ENCODE results near the gene TBC1D1. TPM values are rescaled to one million over a fixed set of nuclear protein-coding genes. Genes with fewer than 3 reads are reported as not detected.

The TBC1D1 gene
- total and polyA plus RNA-seq, 2 experiments from 2014 or later, result 53.9 to 151 TPM

DNA sequence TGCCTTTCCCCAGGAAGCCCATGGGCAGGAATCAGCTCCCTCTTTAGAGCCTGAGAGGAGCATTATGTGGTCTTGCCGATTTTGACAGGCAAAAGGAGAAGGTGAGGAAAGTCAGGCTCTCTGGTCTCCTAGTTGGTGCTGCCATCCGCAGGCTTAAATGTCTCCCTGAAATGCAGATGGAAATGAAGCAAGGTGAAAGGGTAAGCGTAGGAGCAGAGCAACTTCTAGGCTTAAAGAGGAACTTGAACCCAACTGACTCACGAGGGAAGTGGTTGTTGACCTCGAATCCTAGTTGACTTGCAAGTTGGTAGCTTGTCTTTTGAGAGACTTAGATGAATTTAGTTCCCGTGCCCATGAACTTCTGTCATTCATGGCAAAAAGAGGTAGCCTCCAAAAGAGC is 275.2 kb downstream of the TBC1D1 start:
- H3K4me1 ChIP-seq (ENCODE audit: insufficient read depth), result no peaks in the 10 kb centered on the region
- H3F3A ChIP-seq (replicated peaks; ENCODE audit: low read depth), result no peaks in the 10 kb centered on the region
- ATAC-seq (peak; percentile 60; the same call in 2 of the 3 replicates), DNase-seq (ENCODE audit: low spot score) (peak; percentile 48)
- no peaks in the 10 kb centered on the region for H3K79me2 ChIP-seq (replicated peaks; ENCODE audit: insufficient read depth)
- no peaks in the 10 kb centered on the region for H4K20me1 ChIP-seq (replicated peaks; ENCODE audit: insufficient read depth)
- H3K27me3 ChIP-seq (ENCODE audit: insufficient read depth), result no peaks in the 10 kb centered on the region
- no peak overlapping the region for H3K4me3 ChIP-seq
- Mint-ChIP-seq H3K4me1 (peaks cover 4% of the 10 kb centered on the region), H3K27ac (no peak overlapping the region), H3K4me3 (no peak overlapping the region), H3K27me3 (ENCODE audit: insufficient read depth, low read depth, poor library complexity) (no peaks in the 10 kb centered on the region), H3K36me3 (ENCODE audit: low read depth) (no peaks in the 10 kb centered on the region), H3K9me3 (peaks cover 16% of the 10 kb centered on the region)
- no peak overlapping the region for H3K4me2 ChIP-seq
- TF ChIP-seq CTCF (conservative IDR thresholded peaks at IDR 0.05; ENCODE audit: low read depth in 2 of 2) (peak; percentile 44 to 79), POLR2AphosphoS5 (IDR thresholded peaks at IDR 0.05; ENCODE audit: low read depth) (no peak)
- H3K36me3 ChIP-seq (ENCODE audit: insufficient read depth), result no peaks in the 10 kb centered on the region
- no peaks in the 10 kb centered on the region for H3K9me2 ChIP-seq (ENCODE audit: insufficient read depth)
- H3K27ac ChIP-seq (ENCODE audit: low read depth), result no peak overlapping the region
- H2AFZ ChIP-seq, result no peak overlapping the region

DNA sequence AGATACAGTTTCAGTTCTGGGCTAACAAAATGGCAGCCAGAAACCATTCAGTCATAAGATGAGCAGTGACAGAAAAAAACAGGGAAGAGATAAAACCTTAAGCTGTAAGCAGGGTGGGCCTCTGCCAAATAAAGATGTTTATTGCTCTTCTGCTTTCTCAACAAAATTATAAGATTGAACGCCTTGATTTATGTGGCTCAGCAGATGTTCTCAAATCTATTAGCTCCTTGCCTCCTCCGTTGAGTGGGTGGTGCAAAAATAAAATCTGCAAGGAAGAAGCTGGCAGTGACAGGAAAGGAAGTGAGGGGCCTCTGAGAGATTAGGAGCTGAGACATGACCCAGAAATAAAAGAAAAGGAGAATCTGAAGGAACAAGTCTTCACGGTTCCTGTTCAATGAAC is 275.9 kb downstream of the TBC1D1 start:
- H3F3A ChIP-seq (replicated peaks; ENCODE audit: low read depth), result no peaks in the 10 kb centered on the region
- no peak overlapping the region for H2AFZ ChIP-seq
- no peaks in the 10 kb centered on the region for H3K4me1 ChIP-seq (ENCODE audit: insufficient read depth)
- Mint-ChIP-seq H3K27ac (no peak overlapping the region), H3K4me3 (no peak overlapping the region), H3K9me3 (peaks cover 16% of the 10 kb centered on the region), H3K27me3 (ENCODE audit: insufficient read depth, low read depth, poor library complexity) (no peaks in the 10 kb centered on the region), H3K36me3 (ENCODE audit: low read depth) (no peaks in the 10 kb centered on the region), H3K4me1 (peaks cover 3% of the 10 kb centered on the region; the same call in 1 of the 3 replicates)
- H3K4me3 ChIP-seq, result no peak overlapping the region
- no peaks in the 10 kb centered on the region for H3K79me2 ChIP-seq (replicated peaks; ENCODE audit: insufficient read depth)
- ATAC-seq (no peak), DNase-seq (ENCODE audit: low spot score) (no peak)
- H3K27me3 ChIP-seq (ENCODE audit: insufficient read depth), result no peaks in the 10 kb centered on the region
- no peaks in the 10 kb centered on the region for H4K20me1 ChIP-seq (replicated peaks; ENCODE audit: insufficient read depth)
- no peaks in the 10 kb centered on the region for H3K9me2 ChIP-seq (ENCODE audit: insufficient read depth)
- no peak overlapping the region for H3K4me2 ChIP-seq
- H3K36me3 ChIP-seq (ENCODE audit: insufficient read depth), result no peaks in the 10 kb centered on the region
- H3K27ac ChIP-seq (ENCODE audit: low read depth), result no peak overlapping the region
- TF ChIP-seq ZNF114 (CRISPR knock-in tag; IDR thresholded peaks at IDR 0.05) (no peak), NANOG (IDR thresholded peaks at IDR 0.05; ENCODE audit: borderline replicate concordance) (no peak), JUNB (IDR thresholded peaks at IDR 0.05; ENCODE audit: unreplicated experiment) (no peak), CTCF (conservative IDR thresholded peaks at IDR 0.05; ENCODE audit: low read depth in 2 of 2) (no peak), ZNF462 (CRISPR knock-in tag; IDR thresholded peaks at IDR 0.05) (no peak), EZH2phosphoT487 (IDR thresholded peaks at IDR 0.05; ENCODE audit: unreplicated experiment) (no peak), EZH2 (IDR thresholded peaks at IDR 0.05; ENCODE audit: low read depth, unreplicated experiment) (no peak), ZNF331 (CRISPR knock-in tag; IDR thresholded peaks at IDR 0.05; ENCODE audit: low read depth) (no peak)

Measured in GM23338 (cell line).